ENCODE data around the gene ZSWIM1.

ZSWIM1 gene

DNA sequence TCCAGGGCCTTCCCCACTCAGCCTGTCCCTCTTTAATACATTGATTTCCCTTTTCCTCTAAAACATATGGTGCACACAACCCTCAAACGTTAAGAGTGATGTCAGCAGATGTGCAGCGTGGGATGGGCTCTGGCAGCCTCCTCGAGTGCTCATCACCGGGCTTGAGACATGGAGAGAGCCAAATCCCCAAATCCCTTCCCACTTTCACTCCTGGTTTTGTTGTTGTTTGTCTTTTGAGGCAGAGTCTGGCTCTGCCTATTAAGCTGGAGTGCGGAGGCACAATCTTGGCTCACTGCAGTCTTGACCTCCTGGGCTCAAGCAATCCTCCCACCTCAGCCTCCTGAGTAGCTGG lies 36.7 kb downstream of the ZSWIM1 start:
- Histone ChIP-seq H2AFZ (ENCODE audit: low read depth, low read length) (no peak overlapping the region), H3K4me2 (ENCODE audit: insufficient read depth, low read length) (no peak overlapping the region), H3K27ac (ENCODE audit: low read length) (no peak overlapping the region), H3K79me2 (ENCODE audit: insufficient read depth, low read length) (no peaks in the 10 kb centered on the region), H3K9me3 (ENCODE audit: insufficient read depth, low read length, severe bottlenecking) (no peaks in the 10 kb centered on the region), H4K20me1 (ENCODE audit: insufficient read depth, low read length) (no peaks in the 10 kb centered on the region), H3K4me1 (ENCODE audit: insufficient read depth, low read length) (no peaks in the 10 kb centered on the region), H3K4me3 (ENCODE audit: low read depth in 1 of 2, low read length in 2 of 2) (no peak overlapping the region), H3K9ac (ENCODE audit: low read depth, low read length) (no peak overlapping the region), H3K36me3 (ENCODE audit: insufficient read depth, low read length) (no peaks in the 10 kb centered on the region), H3K27me3 (ENCODE audit: insufficient read depth, low read length, poor library complexity) (peaks cover 11% of the 10 kb centered on the region)
- DNase-seq (no peak), ATAC-seq (ENCODE audit: insufficient read depth, low read depth) (no peak)
- no peak for TF ChIP-seq EZH2 (IDR thresholded peaks at IDR 0.05; ENCODE audit: borderline replicate concordance, low read depth, low read length, severe bottlenecking)
- TF ChIP-seq, protein P1, sequence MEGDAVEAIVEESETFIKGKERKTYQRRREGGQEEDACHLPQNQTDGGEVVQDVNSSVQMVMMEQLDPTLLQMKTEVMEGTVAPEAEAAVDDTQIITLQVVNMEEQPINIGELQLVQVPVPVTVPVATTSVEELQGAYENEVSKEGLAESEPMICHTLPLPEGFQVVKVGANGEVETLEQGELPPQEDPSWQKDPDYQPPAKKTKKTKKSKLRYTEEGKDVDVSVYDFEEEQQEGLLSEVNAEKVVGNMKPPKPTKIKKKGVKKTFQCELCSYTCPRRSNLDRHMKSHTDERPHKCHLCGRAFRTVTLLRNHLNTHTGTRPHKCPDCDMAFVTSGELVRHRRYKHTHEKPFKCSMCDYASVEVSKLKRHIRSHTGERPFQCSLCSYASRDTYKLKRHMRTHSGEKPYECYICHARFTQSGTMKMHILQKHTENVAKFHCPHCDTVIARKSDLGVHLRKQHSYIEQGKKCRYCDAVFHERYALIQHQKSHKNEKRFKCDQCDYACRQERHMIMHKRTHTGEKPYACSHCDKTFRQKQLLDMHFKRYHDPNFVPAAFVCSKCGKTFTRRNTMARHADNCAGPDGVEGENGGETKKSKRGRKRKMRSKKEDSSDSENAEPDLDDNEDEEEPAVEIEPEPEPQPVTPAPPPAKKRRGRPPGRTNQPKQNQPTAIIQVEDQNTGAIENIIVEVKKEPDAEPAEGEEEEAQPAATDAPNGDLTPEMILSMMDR (IDR thresholded peaks at IDR 0.05; ENCODE audit: borderline replicate concordance, extremely low read depth, low read length, poor library complexity, severe bottlenecking), result no peak

DNA sequence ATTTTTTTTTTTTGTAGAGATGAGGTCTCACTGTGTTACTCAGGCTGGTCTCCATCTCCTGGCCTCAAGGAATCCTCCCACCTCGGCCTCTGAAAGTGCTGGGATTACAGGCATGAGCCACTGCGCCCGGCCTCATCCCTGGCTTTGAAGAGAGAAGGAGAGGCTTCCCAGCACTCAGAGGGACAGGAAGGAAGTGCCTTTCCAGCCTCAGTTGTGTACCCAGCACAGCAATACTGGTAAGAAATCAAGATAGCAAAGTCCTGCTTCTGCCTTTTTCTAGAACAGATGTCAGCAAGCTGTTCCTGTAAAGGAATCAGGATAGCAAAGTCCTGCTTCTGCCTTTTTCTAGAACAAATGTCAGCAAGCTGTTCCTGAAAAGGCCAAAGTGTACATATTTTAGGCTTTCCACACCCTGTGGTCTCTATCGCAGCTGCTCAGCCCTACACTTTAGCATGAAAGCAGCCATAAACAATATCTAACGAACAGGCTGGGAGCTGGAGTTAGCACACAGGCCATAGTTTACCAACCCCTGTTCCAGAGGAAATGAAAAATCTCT lies 37.2 kb downstream of the ZSWIM1 start:
- no peak overlapping the region for H2AFZ ChIP-seq (ENCODE audit: low read depth, low read length)
- ATAC-seq (ENCODE audit: insufficient read depth, low read depth) (no peak), DNase-seq (no peak)
- H3K9ac ChIP-seq (ENCODE audit: low read depth, low read length), result no peak overlapping the region
- no peaks in the 10 kb centered on the region for H3K79me2 ChIP-seq (ENCODE audit: insufficient read depth, low read length)
- no peaks in the 10 kb centered on the region for H4K20me1 ChIP-seq (ENCODE audit: insufficient read depth, low read length)
- peaks cover 11% of the 10 kb centered on the region for H3K27me3 ChIP-seq (ENCODE audit: insufficient read depth, low read length, poor library complexity)
- no peaks in the 10 kb centered on the region for H3K4me1 ChIP-seq (ENCODE audit: insufficient read depth, low read length)
- H3K4me3 ChIP-seq (ENCODE audit: low read depth in 1 of 2, low read length in 2 of 2), result no peak overlapping the region
- no peaks in the 10 kb centered on the region for H3K36me3 ChIP-seq (ENCODE audit: insufficient read depth, low read length)
- H3K4me2 ChIP-seq (ENCODE audit: insufficient read depth, low read length), result no peak overlapping the region
- TF ChIP-seq EZH2 (IDR thresholded peaks at IDR 0.05; ENCODE audit: borderline replicate concordance, low read depth, low read length, severe bottlenecking), result no peak
- TF ChIP-seq, protein P1 (IDR thresholded peaks at IDR 0.05; ENCODE audit: borderline replicate concordance, extremely low read depth, low read length, poor library complexity, severe bottlenecking), result no peak
- H3K27ac ChIP-seq (ENCODE audit: low read length), result no peak overlapping the region
- H3K9me3 ChIP-seq (ENCODE audit: insufficient read depth, low read length, severe bottlenecking), result no peaks in the 10 kb centered on the region

DNA sequence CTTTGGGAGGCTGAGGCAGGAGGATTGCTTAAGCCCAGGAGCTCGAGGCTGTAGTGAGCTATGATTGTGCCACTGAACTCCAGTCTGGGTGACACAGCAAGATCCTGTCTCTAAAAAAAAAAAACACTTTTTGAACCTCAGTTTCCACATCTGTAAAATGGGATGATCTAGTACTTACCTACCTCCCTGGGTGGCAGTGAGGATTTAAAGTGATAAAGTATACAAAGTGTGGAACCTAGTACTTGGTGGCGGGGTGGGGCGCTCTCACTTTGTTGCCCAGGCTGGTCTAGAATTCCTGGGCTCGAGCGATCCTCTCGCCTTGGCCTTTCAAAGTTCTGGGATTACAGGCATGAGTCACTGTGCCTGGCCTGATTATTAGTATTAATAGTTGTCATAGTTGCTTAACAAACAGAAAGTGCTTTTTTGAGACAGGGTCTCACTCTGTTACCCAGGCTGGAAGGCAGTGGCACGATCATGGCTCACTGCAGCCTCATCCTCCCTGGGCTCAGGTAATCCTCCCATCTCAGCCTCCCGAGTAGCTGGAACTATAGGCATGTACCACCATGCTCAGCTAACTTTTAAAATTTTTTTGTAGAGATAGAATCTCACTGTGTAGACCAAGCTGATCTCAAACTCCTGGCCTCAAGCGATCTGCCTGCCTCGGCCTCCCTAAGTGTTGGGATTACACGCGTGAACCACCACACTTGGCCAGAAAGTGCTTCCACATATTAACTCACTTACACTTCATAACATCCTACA lies 37.9 kb downstream of the ZSWIM1 start:
- H2AFZ ChIP-seq (ENCODE audit: low read depth, low read length), result no peak overlapping the region
- H3K27ac ChIP-seq (ENCODE audit: low read length), result no peak overlapping the region
- no peak for TF ChIP-seq EZH2 (IDR thresholded peaks at IDR 0.05; ENCODE audit: borderline replicate concordance, low read depth, low read length, severe bottlenecking)
- TF ChIP-seq, protein P1 (IDR thresholded peaks at IDR 0.05; ENCODE audit: borderline replicate concordance, extremely low read depth, low read length, poor library complexity, severe bottlenecking), result no peak
- H3K9ac ChIP-seq (ENCODE audit: low read depth, low read length), result no peak overlapping the region
- no peak overlapping the region for H3K4me2 ChIP-seq (ENCODE audit: insufficient read depth, low read length)
- no peaks in the 10 kb centered on the region for H3K79me2 ChIP-seq (ENCODE audit: insufficient read depth, low read length)
- no peaks in the 10 kb centered on the region for H4K20me1 ChIP-seq (ENCODE audit: insufficient read depth, low read length)
- no peak overlapping the region for H3K4me3 ChIP-seq (ENCODE audit: low read depth in 1 of 2, low read length in 2 of 2)
- DNase-seq (no peak), ATAC-seq (ENCODE audit: insufficient read depth, low read depth) (no peak)
- H3K9me3 ChIP-seq (ENCODE audit: insufficient read depth, low read length, severe bottlenecking), result no peaks in the 10 kb centered on the region
- H3K27me3 ChIP-seq (ENCODE audit: insufficient read depth, low read length, poor library complexity), result peaks cover 11% of the 10 kb centered on the region
- H3K4me1 ChIP-seq (ENCODE audit: insufficient read depth, low read length), result no peaks in the 10 kb centered on the region
- no peaks in the 10 kb centered on the region for H3K36me3 ChIP-seq (ENCODE audit: insufficient read depth, low read length)
